Heart right ventricle (tissue), 16 donors: Measurements from ENCODE around the gene SPTBN1. TPM values are rescaled to one million over a fixed set of nuclear protein-coding genes. Genes with fewer than 3 reads are reported as not detected.

Experiments used
- ATAC-seq, 8 donors: fragments of 200-7000 bp; cut with Tn5 transposase; one replicate each; pipeline ENCODE4 v1.9.1; 2020; ENCODE audit warnings: mild to moderate bottlenecking in 8 of 8, moderate library complexity in 8 of 8, moderate number of reproducible peaks in 1 of 8
- DNase-seq, 2 donors: peaks; one replicate each; pipeline ENCODE4 v3.0.0-alpha.2; 2020
- H3K27ac ChIP-seq, 10 donors: fragments of 200-600 bp; sonication (generic) in 2 of 10; one replicate each; pipeline versions ENCODE4 v1.5.0 to v1.8.0; 2020 to 2022; ENCODE audit warnings: mild to moderate bottlenecking in 3 of 10
- H3K27me3 ChIP-seq, 7 donors: fragments of 200-600 bp; one replicate each; pipeline ENCODE4 v1.8.0; 2021 to 2022; ENCODE audit warnings: mild to moderate bottlenecking in 2 of 7
- H3K36me3 ChIP-seq, 9 donors: fragments of 200-600 bp; sonication (generic) in 1 of 9; one replicate each; pipeline versions ENCODE4 v1.5.0 to v1.8.0; 2020 to 2022; ENCODE audit warnings: mild to moderate bottlenecking in 2 of 9
- H3K4me1 ChIP-seq, 9 donors: fragments of 200-600 bp; sonication (generic) in 1 of 9; one replicate each; pipeline versions ENCODE4 v1.5.0 to v1.8.0; 2020 to 2022; ENCODE audit warnings: mild to moderate bottlenecking in 4 of 9
- H3K4me3 ChIP-seq, 10 donors: fragments of 200-600 bp; sonication (generic) in 2 of 10; one replicate each; pipeline versions ENCODE4 v1.5.0 to v1.8.0; 2020 to 2022; ENCODE audit warnings: mild to moderate bottlenecking in 7 of 10, moderate library complexity in 2 of 10
- H3K9me3 ChIP-seq, 11 donors: fragments of 200-600 bp in 10 of 11; sonication (generic) in 2 of 11; one replicate each; pipeline versions ENCODE4 v1.5.0 to v1.8.0; 2013 to 2022; ENCODE audit warnings: mild to moderate bottlenecking in 2 of 11, control low read depth in 1 of 11, moderate library complexity in 1 of 11
- WGBS, 2 donors: extraction: QIAGEN DNeasy Blood & Tissue Kit; methylation state at CpG; one replicate each; pipeline ENCODE4 v1.1.7; 2013; ENCODE audit warnings: inconsistent platforms in 1 of 2; 5-methylcytosine and 5-hydroxymethylcytosine counted together
- intact Hi-C, 10 donors: fragments of 100-400 bp; cut with DNase I; formaldehyde crosslinking; loops; one replicate each; pipeline versions ENCODE4 v1.11.1 to v1.14.2; 2022
- polyA plus RNA-seq, 2 donors: library from polyadenylated mRNA; stranded (reverse); fragments of 200-250 nt; gene quantifications; one replicate each; pipeline ENCODE4 v1.2.3, GENCODE V29; 2013
- total RNA-seq, 10 donors: library from RNA; stranded (reverse); fragmentation: NEBNext Ultra II Directional in 3 of 10; extraction: Animal tissue kit (Norgen Biotek cat#: 25700) in 3 of 10; gene quantifications; one replicate each; pipeline versions ENCODE4 v1.2.1 to v1.2.4, GENCODE V29; 2021 to 2023
- TF ChIP-seq, protein P1 (sequence below), 9 donors: fragments of 200-600 bp; sonication (generic) in 2 of 9; IDR thresholded peaks; one replicate each; pipeline versions ENCODE4 v1.5.0 to v1.8.0; 2021 to 2022; ENCODE audit warnings: antibody characterized with exemption in 9 of 9, mild to moderate bottlenecking in 5 of 9, moderate library complexity in 1 of 9
- donor health status: Arrhythmogenic right ventricular cardiomyopathy.
- donor health status: ischemic (EF 13 %, LVEDD 7.1; RV severe dilation, severe dysfunction).
- donor health status: healthy with polysubstance abuse.
- donor health status: DM: no; HTN: yes; CAD: no.
- donor health status: DM: no; HTN: no; CAD: no.
- donor health status: ischemic (EF 25% LVEDD 6.9; RV normal size, moderate dysfunction).
- donor health status: ischemic (EF 25% LVEDD 5.7; RV mildly dilated, moderate dysfunction).
- donor health status: healthy.
- donor health status: DM: yes; HTN: yes; CAD: no.
- donor health status: Ischemic cardiomyopathy.
- donor health status: ischemic (EF 35%, LVEDD 5.7; RV mildly dilated, moderate dysfunction).
- donor health status: nonischemic (EF 11% LVEDD 7.7; RV severe dilation, severe dysfunction).
- donor health status: DM: yes; HTN: yes; CAD: no.
- donor health status: PGD.
- donor health status: ischemic (EF 29% LVEDD 5.4; RV normal size, mild dysfunction).
- donor health status: nonischemic (EF 23%, LVEDD 6.1; RV moderate dilation, normal function).

The SPTBN1 gene
- total and polyA plus RNA-seq, 12 donors = 91.1 to 643 (median 494) TPM

DNA sequence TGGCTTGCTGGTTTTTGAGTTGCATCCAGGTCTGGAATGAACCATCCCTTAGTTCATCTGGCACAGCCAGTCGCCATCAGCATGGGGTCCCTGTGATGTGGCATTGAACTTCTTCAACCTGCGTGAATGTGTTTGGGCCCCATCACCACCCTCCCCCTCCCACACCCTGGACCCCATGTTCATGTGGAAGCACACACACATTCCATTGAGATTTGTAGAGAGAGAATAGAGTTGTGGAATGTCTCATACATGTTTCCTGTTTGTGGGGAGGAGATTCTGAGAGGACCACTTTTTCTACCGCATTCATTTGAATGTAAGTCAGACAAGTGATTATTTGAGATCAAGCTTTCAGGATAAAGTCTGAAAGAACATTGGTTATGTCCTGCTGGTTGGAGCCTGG, 149.7 kb downstream of the SPTBN1 start:
- DNase-seq = no peak
- peak overlapping the region in 9 of 10 donors; percentile 52 to 89 (median 77) for H3K27ac ChIP-seq
- H3K36me3 ChIP-seq = peaks cover 0 to 8% (median 0%) of the 10 kb centered on the region in 9 donors
- peaks cover 51 to 100% (median 99%) of the 10 kb centered on the region in 9 donors for H3K4me1 ChIP-seq
- intact Hi-C loops = loop anchor here in 2 of 10 donors (5.0 to 10.0 kb wide), 2 partner anchors 44 to 51 kb away; no protein-coding TSS in a partner anchor
- no peaks in the 10 kb centered on the region for H3K9me3 ChIP-seq
- WGBS, 2 donors = 64 to 71% methylated on average over 3 of the region's 3 CpGs
- TF ChIP-seq, protein P1, sequence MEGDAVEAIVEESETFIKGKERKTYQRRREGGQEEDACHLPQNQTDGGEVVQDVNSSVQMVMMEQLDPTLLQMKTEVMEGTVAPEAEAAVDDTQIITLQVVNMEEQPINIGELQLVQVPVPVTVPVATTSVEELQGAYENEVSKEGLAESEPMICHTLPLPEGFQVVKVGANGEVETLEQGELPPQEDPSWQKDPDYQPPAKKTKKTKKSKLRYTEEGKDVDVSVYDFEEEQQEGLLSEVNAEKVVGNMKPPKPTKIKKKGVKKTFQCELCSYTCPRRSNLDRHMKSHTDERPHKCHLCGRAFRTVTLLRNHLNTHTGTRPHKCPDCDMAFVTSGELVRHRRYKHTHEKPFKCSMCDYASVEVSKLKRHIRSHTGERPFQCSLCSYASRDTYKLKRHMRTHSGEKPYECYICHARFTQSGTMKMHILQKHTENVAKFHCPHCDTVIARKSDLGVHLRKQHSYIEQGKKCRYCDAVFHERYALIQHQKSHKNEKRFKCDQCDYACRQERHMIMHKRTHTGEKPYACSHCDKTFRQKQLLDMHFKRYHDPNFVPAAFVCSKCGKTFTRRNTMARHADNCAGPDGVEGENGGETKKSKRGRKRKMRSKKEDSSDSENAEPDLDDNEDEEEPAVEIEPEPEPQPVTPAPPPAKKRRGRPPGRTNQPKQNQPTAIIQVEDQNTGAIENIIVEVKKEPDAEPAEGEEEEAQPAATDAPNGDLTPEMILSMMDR (IDR thresholded peaks at IDR 0.05) = no peak
- no peaks in the 10 kb centered on the region for H3K27me3 ChIP-seq
- H3K4me3 ChIP-seq = no peak overlapping the region
- no peak for ATAC-seq

DNA sequence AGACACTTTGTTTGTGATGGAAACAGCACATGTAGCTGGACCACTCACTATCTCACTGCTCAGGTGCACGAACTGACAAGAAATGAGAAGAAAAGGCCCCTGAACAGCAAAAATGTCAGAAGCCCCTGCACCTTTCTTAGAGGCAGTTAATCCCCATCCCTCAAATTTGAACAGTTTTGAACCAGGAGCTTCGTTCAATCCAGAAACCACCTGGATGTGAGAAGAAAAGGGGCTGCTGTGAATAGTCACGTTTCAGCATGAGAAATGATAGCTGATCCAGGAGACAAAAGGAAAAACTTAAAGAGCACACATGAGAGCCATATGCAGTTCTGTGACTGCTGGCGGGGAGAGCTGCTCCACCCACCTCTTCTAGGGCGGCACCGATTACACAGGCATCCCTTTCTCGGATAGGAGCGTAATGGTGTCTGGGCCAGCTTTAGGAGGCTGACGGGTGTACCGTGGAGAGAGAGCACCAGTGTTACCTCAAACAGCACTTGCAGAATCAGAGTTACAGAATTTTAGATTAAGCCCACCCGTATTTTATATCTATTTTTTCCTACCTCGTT, 150.3 kb downstream of the SPTBN1 start:
- no peak overlapping the region for H3K4me3 ChIP-seq
- H3K4me1 ChIP-seq = peaks cover 47 to 100% (median 99%) of the 10 kb centered on the region in 9 donors
- TF ChIP-seq, protein P1 (IDR thresholded peaks at IDR 0.05) = no peak
- ATAC-seq = peak; percentile 47 to 80 (median 68)
- WGBS, 2 donors = 20 to 24% methylated on average over 12 of the region's 12 CpGs
- peak overlapping the region in 9 of 10 donors; percentile 52 to 89 (median 77) for H3K27ac ChIP-seq
- peak in 1 of 2 donors; percentile 62 for DNase-seq
- no peaks in the 10 kb centered on the region for H3K27me3 ChIP-seq
- intact Hi-C loops = loop anchor here in 2 of 10 donors (5.0 to 10.0 kb wide), 2 partner anchors 44 to 52 kb away; no protein-coding TSS in a partner anchor
- no peaks in the 10 kb centered on the region for H3K9me3 ChIP-seq
- peaks cover 0 to 8% (median 0%) of the 10 kb centered on the region in 9 donors for H3K36me3 ChIP-seq

DNA sequence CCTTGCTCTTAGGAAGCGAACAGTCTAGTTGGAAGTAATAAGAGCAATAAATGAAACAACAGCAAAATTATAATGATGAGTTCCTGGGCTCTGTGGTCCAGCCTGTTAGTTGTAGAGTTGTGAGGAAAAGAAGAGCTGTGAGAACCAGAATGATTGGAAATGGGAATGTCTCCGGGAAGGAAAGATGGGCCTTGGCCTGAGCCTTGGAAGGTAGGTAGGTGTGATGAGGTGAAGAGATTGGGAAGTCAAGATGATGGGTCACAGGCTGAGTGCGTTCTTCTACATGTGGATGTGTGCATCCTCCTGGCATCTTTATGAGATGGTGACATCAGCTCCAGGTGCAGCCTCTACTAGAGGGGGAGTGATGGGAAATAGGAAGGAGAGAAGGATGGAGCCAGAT, 152.1 kb downstream of the SPTBN1 start:
- intact Hi-C loops = loop anchor here in 2 of 10 donors (5.0 to 10.0 kb wide), 2 partner anchors 46 to 53 kb away; no protein-coding TSS in a partner anchor
- H3K4me3 ChIP-seq = no peak overlapping the region
- 84 to 86% methylated on average over 3 of the region's 3 CpGs for WGBS, 2 donors
- H3K27ac ChIP-seq = peak overlapping the region in 4 of 10 donors; percentile 28 to 89 (median 50)
- TF ChIP-seq, protein P1 (IDR thresholded peaks at IDR 0.05) = no peak
- no peaks in the 10 kb centered on the region for H3K27me3 ChIP-seq
- ATAC-seq = no peak
- H3K9me3 ChIP-seq = no peaks in the 10 kb centered on the region
- peaks cover 0 to 23% (median 0%) of the 10 kb centered on the region in 9 donors for H3K36me3 ChIP-seq
- DNase-seq = no peak
- peaks cover 43 to 100% (median 99%) of the 10 kb centered on the region in 9 donors for H3K4me1 ChIP-seq

DNA sequence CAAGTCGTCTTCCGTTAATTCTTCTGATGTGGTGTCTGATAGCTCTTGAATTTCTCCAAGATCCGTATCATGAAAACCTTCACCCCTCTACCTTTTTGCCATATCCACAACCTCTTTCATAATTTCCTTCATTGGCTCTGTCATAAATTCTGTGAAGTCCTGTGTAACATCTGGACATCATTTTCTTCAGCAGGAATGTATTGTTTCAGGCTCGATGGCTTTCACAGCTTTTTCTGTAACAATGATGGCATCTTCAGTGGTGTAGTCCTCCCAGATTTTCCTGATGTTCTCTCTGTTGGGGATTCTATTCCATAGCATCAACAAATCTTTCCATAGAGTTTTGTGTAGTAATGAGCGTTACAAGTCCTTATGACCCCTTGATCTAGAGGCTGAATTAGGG, 153.1 kb downstream of the SPTBN1 start:
- Histone ChIP-seq H3K27me3 (no peaks in the 10 kb centered on the region), H3K27ac (peak overlapping the region in 4 of 10 donors; percentile 14 to 89 (median 44)), H3K9me3 (no peaks in the 10 kb centered on the region), H3K36me3 (peaks cover 0 to 34% (median 4%) of the 10 kb centered on the region in 9 donors), H3K4me3 (no peak overlapping the region), H3K4me1 (peaks cover 42 to 100% (median 99%) of the 10 kb centered on the region in 9 donors)
- TF ChIP-seq, protein P1 (IDR thresholded peaks at IDR 0.05) = no peak
- ATAC-seq = no peak
- intact Hi-C loops = loop anchor here in 2 of 10 donors (5.0 to 10.0 kb wide), 2 partner anchors 47 to 54 kb away; no protein-coding TSS in a partner anchor
- DNase-seq = no peak
- 68 to 76% methylated on average over 5 of the region's 5 CpGs for WGBS, 2 donors
